Prostate gland (tissue), 2 donors: ENCODE measurements around the gene CCNDBP1. TPM values are rescaled to one million over a fixed set of nuclear protein-coding genes. Genes with fewer than 3 reads are reported as not detected.

Source experiments
- DNase-seq: peaks from one replicate; pipeline ENCODE4 v3.0.0-alpha.2; 2019; ENCODE audit warnings: low spot score
- H3K27ac ChIP-seq, 2 donors: fragments of 200-600 bp; sonication (generic); 2 replicates each; pipeline ENCODE4 v1.5.1; 2017 to 2019
- H3K27me3 ChIP-seq: fragments of 200-600 bp; sonication (generic); replicated peaks from 2 replicates; pipeline ENCODE4 v1.5.1; 2019; ENCODE audit not compliant: insufficient read depth
- H3K36me3 ChIP-seq, 2 donors: fragments of 200-600 bp; sonication (generic); 1 replicate in 1 of 2; 2 replicates in 1 of 2; pipeline versions ENCODE4 v1.5.1 to v1.8.1; 2017 to 2019
- H3K4me1 ChIP-seq: fragments of 200-600 bp; sonication (generic); replicated peaks from 2 replicates; pipeline ENCODE4 v1.5.1; 2019
- H3K4me3 ChIP-seq, 2 donors: fragments of 200-600 bp; sonication (generic); 2 replicates each; pipeline ENCODE4 v1.5.1; 2017 to 2019
- H3K9me3 ChIP-seq: fragments of 200-600 bp; sonication (generic); 2 replicates; pipeline ENCODE4 v1.5.1; 2017
- POLR2A ChIP-seq: fragments of 450-650 bp; IDR thresholded peaks from one replicate; pipeline ENCODE4 v1.6.1; 2016; ENCODE audit warnings: antibody characterized with exemption, mild to moderate bottlenecking
- POLR2AphosphoS5 ChIP-seq: sonication (generic); formaldehyde crosslinking; IDR thresholded peaks from one replicate; pipeline ENCODE4 v1.6.1; 2017; ENCODE audit warnings: antibody characterized with exemption
- WGBS: methylation state at CpG from one replicate; pipeline ENCODE4 v1.1.5; 2018; 5-methylcytosine and 5-hydroxymethylcytosine counted together
- intact Hi-C: fragments of 100-400 bp; cut with DNase I; formaldehyde crosslinking; loops from one replicate; pipeline ENCODE4 v1.14.2; 2022
- total RNA-seq, 2 donors: library from RNA; depleted of rRNA; stranded (reverse); fragments of >200 nt; gene quantifications; one replicate each; pipeline ENCODE4 v1.1.0, GENCODE V29; 2016
- TF ChIP-seq, protein P1 (sequence below), 4 experiments: fragments of 200-600 bp in 2 of 4; fragments of 450-650 bp in 2 of 4; sonication (generic) in 2 of 4; IDR thresholded peaks; 1 replicate in 3 of 4; 2 replicates in 1 of 4; pipeline ENCODE4 v1.5.1; 2016 to 2019; ENCODE audit warnings: antibody characterized with exemption in 4 of 4, mild to moderate bottlenecking in 2 of 4, moderate library complexity in 2 of 4

Gene CCNDBP1
- total RNA-seq, 2 donors from 2014 or later, result 63.6 to 91.9 TPM

DNA sequence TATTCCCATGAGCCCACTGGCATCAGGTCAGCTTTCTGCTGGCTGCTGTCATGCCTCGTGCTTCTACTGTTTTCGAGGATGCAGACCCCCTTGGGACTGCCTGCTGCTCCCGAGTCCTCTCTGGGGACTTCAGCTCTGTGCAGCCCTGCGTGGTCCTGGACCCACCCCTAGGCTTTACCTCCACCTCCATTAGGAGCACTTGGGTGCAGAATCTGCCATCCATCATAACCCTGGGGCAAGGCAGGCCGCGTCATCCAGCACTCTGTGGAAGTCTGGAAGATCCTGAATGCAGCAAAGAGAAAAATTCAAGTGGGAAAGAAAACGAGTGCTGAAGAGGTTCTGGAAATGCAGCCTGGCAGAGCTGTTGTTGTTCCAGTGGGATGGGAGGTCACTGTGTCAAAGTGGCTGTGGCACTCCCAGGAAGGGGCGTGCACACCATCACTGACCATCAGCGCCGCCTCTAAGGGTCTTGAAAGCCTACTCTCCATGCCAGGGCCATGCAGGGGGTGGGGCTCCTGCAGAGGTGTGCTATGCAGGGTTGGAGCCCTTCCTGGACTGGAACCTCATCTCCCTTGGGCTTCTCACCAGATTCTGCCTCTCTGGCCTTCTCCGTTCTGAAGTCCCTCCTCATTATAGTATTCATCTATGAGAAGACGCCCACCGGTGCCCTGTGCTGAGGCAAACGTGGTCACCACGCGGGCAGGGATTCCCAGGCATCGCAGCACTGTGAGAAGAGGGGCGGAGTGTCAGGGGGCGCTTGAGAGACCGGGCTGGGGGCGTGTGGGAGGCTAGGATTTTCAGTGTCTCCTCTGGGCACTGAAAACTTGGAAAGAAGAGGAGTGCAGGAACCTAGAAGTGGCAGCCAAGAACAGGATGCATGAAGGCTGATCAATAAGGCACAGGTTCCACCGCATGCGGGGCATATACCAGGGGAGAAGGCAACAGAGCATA, 23.1 kb downstream of the CCNDBP1 start:
- Histone ChIP-seq H3K4me3 (no peak overlapping the region), H3K4me1 (no peaks in the 10 kb centered on the region), H3K27me3 (no peaks in the 10 kb centered on the region), H3K36me3 (no peaks in the 10 kb centered on the region), H3K9me3 (no peaks in the 10 kb centered on the region), H3K27ac (no peak overlapping the region)
- WGBS, result 74% methylated on average over 23 of the region's 23 CpGs
- intact Hi-C loops, result loop anchor here (10.0 kb wide), 1 partner anchor 504 kb away; no protein-coding TSS in a partner anchor
- TF ChIP-seq, protein P1, sequence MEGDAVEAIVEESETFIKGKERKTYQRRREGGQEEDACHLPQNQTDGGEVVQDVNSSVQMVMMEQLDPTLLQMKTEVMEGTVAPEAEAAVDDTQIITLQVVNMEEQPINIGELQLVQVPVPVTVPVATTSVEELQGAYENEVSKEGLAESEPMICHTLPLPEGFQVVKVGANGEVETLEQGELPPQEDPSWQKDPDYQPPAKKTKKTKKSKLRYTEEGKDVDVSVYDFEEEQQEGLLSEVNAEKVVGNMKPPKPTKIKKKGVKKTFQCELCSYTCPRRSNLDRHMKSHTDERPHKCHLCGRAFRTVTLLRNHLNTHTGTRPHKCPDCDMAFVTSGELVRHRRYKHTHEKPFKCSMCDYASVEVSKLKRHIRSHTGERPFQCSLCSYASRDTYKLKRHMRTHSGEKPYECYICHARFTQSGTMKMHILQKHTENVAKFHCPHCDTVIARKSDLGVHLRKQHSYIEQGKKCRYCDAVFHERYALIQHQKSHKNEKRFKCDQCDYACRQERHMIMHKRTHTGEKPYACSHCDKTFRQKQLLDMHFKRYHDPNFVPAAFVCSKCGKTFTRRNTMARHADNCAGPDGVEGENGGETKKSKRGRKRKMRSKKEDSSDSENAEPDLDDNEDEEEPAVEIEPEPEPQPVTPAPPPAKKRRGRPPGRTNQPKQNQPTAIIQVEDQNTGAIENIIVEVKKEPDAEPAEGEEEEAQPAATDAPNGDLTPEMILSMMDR (IDR thresholded peaks at IDR 0.05), result no peak
- no peak for TF ChIP-seq POLR2A
- no peak for TF ChIP-seq POLR2AphosphoS5
- no peak for DNase-seq

DNA sequence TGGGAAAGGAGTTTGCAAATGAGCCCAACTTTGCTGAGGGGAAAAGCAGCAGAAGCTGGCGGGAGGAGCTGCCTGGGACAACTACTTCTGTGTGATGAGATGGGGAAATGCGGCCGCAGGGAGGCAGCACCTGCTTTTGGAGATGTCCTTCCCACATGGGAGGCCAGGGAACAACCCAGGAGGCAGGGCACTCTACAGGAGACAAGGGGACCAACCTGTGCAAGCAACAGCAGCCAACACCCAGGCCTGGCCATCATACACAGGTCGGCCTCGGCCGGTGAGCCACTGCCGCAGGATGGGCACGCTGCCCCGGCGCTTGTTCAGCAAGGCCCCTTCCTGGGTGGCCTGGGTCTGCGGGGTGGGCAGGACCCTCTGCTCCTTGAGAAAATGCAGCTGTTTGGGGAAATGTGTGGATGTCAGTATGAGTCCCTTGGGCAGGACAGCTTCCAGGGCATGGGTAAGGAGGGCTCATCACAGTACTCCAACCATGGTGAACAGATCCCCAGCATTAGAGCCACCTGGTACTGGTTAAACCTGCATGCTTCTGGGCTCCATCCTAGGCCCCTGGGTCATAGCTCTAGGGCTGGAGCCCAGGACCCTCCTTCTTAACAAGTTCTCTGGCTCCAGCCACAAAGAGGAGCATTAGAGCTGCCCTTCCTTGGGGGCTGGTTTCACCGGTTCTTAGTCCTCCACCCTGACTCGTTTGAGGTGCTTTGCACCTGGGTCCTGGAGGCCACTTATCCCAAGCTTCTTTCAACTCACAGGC, 24.0 kb downstream of the CCNDBP1 start:
- TF ChIP-seq POLR2A, result no peak
- TF ChIP-seq, protein P1 (IDR thresholded peaks at IDR 0.05), result no peak
- TF ChIP-seq POLR2AphosphoS5, result no peak
- Histone ChIP-seq H3K27ac (no peak overlapping the region), H3K4me1 (no peaks in the 10 kb centered on the region), H3K9me3 (no peaks in the 10 kb centered on the region), H3K4me3 (no peak overlapping the region), H3K27me3 (no peaks in the 10 kb centered on the region), H3K36me3 (no peaks in the 10 kb centered on the region)
- intact Hi-C loops, result loop anchor here (10.0 kb wide), 1 partner anchor 504 kb away; no protein-coding TSS in a partner anchor
- no peak for DNase-seq
- 60% methylated on average over 9 of the region's 13 CpGs for WGBS

DNA sequence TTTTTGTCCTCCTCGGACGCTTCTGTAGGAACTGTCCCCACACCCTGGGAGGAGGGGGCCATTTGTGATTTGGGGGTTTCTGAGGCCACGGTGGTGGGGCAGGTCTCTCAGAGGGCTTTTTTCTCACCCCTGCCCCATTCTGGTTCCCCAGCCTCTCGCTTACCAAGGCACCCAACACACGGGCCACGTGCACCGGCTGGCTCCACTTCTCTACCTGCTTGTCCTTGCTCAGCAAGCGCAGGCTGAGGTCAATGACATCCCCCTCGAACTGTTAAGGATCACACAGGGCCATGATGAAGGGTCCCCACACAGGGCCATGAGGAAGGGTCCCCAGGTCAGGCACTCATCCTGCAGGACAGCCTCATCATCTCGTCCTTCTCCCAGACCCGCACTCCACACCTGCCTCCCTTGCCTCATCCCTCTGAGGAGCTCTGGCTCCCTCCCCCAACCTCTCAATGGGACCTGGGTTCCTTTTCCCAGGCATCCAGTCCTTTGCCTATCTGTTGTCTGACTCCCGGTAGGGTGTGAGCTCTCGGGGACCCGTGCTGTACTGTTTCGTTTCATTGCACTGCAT, 25.1 kb downstream of the CCNDBP1 start:
- Histone ChIP-seq H3K9me3 (no peaks in the 10 kb centered on the region), H3K4me1 (no peaks in the 10 kb centered on the region), H3K4me3 (no peak overlapping the region), H3K27ac (no peak overlapping the region), H3K36me3 (no peaks in the 10 kb centered on the region), H3K27me3 (no peaks in the 10 kb centered on the region)
- DNase-seq, result no peak
- WGBS, result 92% methylated on average over 15 of the region's 15 CpGs
- intact Hi-C loops, result no loop called here
- TF ChIP-seq POLR2AphosphoS5 (no peak), POLR2A (no peak)
- TF ChIP-seq, protein P1 (IDR thresholded peaks at IDR 0.05), result no peak

DNA sequence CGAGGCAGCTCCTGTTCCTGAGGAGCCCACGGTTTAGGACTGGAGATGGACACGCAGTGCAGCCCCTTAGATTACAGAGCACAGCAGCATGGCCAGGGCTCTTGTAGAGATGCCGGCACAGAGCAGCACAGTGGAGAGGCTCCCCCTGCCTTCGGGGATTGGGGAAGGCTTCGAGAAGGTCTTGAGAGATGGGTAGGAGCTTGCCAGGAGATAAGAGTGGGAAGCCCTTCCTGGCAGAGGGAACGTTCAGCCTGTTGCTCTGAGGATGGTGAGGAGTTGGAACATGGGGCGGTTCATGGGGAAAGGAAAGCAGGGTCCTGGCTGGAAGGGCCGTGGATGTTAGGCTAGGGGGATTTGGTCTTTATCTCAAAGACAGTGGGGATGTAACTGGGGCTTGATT, 25.6 kb downstream of the CCNDBP1 start:
- TF ChIP-seq POLR2AphosphoS5 (no peak), POLR2A (no peak)
- TF ChIP-seq, protein P1 (IDR thresholded peaks at IDR 0.05), result no peak
- Histone ChIP-seq H3K9me3 (no peaks in the 10 kb centered on the region), H3K36me3 (no peaks in the 10 kb centered on the region), H3K27ac (no peak overlapping the region), H3K4me3 (no peak overlapping the region), H3K4me1 (no peaks in the 10 kb centered on the region), H3K27me3 (no peaks in the 10 kb centered on the region)
- 87% methylated on average over 9 of the region's 9 CpGs for WGBS
- no peak for DNase-seq
- intact Hi-C loops, result no loop called here
